Parathyroid adenoma (tissue), 2 donors: ENCODE measurements around the gene RACGAP1.

Experiments used
- H2AFZ ChIP-seq: fragments of 300-600 bp; sonication (generic); one replicate; pipeline ENCODE4 v1.7.0; 2017; ENCODE audit warnings: antibody characterized with exemption, mild to moderate bottlenecking
- H3K27ac ChIP-seq: fragments of 300-600 bp; sonication (generic); one replicate; pipeline ENCODE4 v1.7.0; 2017
- H3K27me3 ChIP-seq: fragments of 300-600 bp; sonication (generic); one replicate; pipeline ENCODE4 v1.7.0; 2017; ENCODE audit warnings: low read length; ENCODE audit not compliant: control insufficient read depth, insufficient read depth
- H3K36me3 ChIP-seq: fragments of 300-600 bp; sonication (generic); one replicate; pipeline ENCODE4 v1.7.0; 2017; ENCODE audit warnings: low read length; ENCODE audit not compliant: control insufficient read depth, insufficient read depth
- H3K4me1 ChIP-seq: fragments of 300-600 bp; sonication (generic); one replicate; pipeline ENCODE4 v1.7.0; 2017; ENCODE audit warnings: control low read depth
- H3K4me2 ChIP-seq: fragments of 300-600 bp; sonication (generic); one replicate; pipeline ENCODE4 v1.7.0; 2017; ENCODE audit warnings: low read length
- H3K4me3 ChIP-seq: fragments of 300-600 bp; sonication (generic); one replicate; pipeline ENCODE4 v1.7.0; 2017; ENCODE audit warnings: low read depth, low read length
- H3K79me2 ChIP-seq: fragments of 300-600 bp; sonication (generic); one replicate; pipeline ENCODE4 v1.7.0; 2017; ENCODE audit warnings: control low read depth
- H3K9ac ChIP-seq: fragments of 300-600 bp; sonication (generic); one replicate; pipeline ENCODE4 v1.7.0; 2017; ENCODE audit warnings: mild to moderate bottlenecking
- H3K9me3 ChIP-seq: fragments of 300-600 bp; sonication (generic); one replicate; pipeline ENCODE4 v1.7.0; 2017; ENCODE audit warnings: low read length; ENCODE audit not compliant: control insufficient read depth
- CTCF ChIP-seq: fragments of 300-600 bp; sonication (generic); IDR thresholded peaks from one replicate; pipeline ENCODE4 v1.7.0; 2017; ENCODE audit warnings: antibody characterized with exemption, mild to moderate bottlenecking
- donor health status: primary hyperparathyroidism.

RACGAP1 gene

GRCh38 chr12:50041062-50041860, 16.0 kb upstream of the RACGAP1 start:
- Histone ChIP-seq H3K27me3 (no peaks in the 10 kb centered on the region), H3K4me2 (no peak overlapping the region), H2AFZ (no peak overlapping the region), H3K27ac (no peak overlapping the region), H3K9me3 (no peaks in the 10 kb centered on the region), H3K9ac (no peak overlapping the region), H3K36me3 (no peaks in the 10 kb centered on the region), H3K4me1 (no peaks in the 10 kb centered on the region), H3K4me3 (no peak overlapping the region), H3K79me2 (no peaks in the 10 kb centered on the region)
- no peak for TF ChIP-seq CTCF

DNA sequence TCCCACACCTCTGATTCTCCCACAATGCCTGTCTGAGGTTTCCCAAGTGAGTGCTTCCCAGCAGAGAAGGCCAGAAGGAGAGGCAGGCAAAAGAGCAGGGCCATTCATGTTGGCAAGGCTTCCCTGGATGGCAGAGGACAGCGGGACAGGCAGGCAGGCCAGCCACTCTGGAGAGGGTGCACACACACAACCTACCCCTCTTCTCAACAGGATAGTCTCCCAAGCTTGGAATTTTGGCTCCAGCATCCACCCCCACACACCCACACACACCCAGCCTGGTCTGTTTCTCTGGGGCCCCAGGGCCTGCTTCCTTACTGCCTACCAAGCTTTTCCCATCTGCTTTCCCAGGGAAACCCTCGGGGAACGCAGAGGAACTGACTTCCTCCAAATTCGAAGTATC, 15.4 kb upstream of the RACGAP1 start:
- no peak overlapping the region for H3K4me3 ChIP-seq
- no peak overlapping the region for H2AFZ ChIP-seq
- H3K4me1 ChIP-seq: no peaks in the 10 kb centered on the region
- no peaks in the 10 kb centered on the region for H3K79me2 ChIP-seq
- no peak overlapping the region for H3K4me2 ChIP-seq
- H3K9ac ChIP-seq: no peak overlapping the region
- no peak overlapping the region for H3K27ac ChIP-seq
- H3K27me3 ChIP-seq: no peaks in the 10 kb centered on the region
- no peaks in the 10 kb centered on the region for H3K36me3 ChIP-seq
- no peaks in the 10 kb centered on the region for H3K9me3 ChIP-seq
- no peak for TF ChIP-seq CTCF

- no peaks in the 10 kb centered on the region for H3K27me3 ChIP-seq
These were observed 14.0 kb upstream of the RACGAP1 start for GRCh38 chr12:50039151-50039835.

DNA sequence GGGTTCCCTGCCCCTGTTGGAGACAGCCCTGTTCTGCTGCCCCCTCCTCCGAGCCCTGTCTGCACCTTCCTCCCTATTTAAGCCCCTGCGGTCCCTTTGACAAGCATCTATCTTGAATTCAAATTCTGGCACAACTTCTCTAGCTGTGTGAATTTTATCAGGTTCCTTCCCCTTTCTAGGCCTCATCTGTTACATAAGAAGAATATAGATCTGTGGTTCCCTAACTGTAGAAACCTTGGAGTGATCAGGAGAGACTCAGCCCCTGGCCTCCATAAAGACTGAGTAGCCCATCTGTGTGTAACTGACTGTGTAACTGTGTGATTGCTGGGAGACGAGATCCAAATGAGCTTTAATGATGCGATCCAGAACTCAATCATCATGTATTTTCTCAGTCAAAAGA, 13.0 kb upstream of the RACGAP1 start:
- no peaks in the 10 kb centered on the region for H3K9me3 ChIP-seq
- H3K27ac ChIP-seq: no peak overlapping the region
- no peak for TF ChIP-seq CTCF
- no peak overlapping the region for H3K4me3 ChIP-seq
- no peak overlapping the region for H3K9ac ChIP-seq
- H3K4me1 ChIP-seq: no peaks in the 10 kb centered on the region
- H2AFZ ChIP-seq: no peak overlapping the region
- H3K36me3 ChIP-seq: no peaks in the 10 kb centered on the region
- H3K79me2 ChIP-seq: no peaks in the 10 kb centered on the region
- no peak overlapping the region for H3K4me2 ChIP-seq
- H3K27me3 ChIP-seq: no peaks in the 10 kb centered on the region

More at GRCh38 chr12:50039151-50039835, 14.0 kb upstream of the RACGAP1 start:
- Histone ChIP-seq H3K9me3 (no peaks in the 10 kb centered on the region), H3K27ac (no peak overlapping the region), H3K79me2 (no peaks in the 10 kb centered on the region), H3K4me1 (no peaks in the 10 kb centered on the region), H3K4me2 (no peak overlapping the region), H2AFZ (peak overlapping the region; percentile 10), H3K36me3 (no peaks in the 10 kb centered on the region), H3K4me3 (no peak overlapping the region), H3K9ac (no peak overlapping the region)
- peak; percentile 94 for TF ChIP-seq CTCF
